HL-60 (cell line): ENCODE data around the gene UNC5C.

ENCODE experiments used
- DNase-seq, 2 experiments: peaks; one replicate each; pipeline ENCODE4 v3.0.0-alpha.2; 2010 to 2020; ENCODE audit warnings: low read depth in 1 of 2, low spot score in 1 of 2
- H3K27ac ChIP-seq: fragments of 250-450 bp; sonication (Bioruptor Pico); replicated peaks from 2 replicates; pipeline ENCODE4 v1.5.1; 2020; ENCODE audit warnings: mild to moderate bottlenecking, moderate library complexity
- H3K27me3 ChIP-seq: fragments of 250-450 bp; sonication (Bioruptor Pico); 2 replicates; pipeline ENCODE4 v1.5.1; 2021; ENCODE audit warnings: mild to moderate bottlenecking, moderate library complexity; ENCODE audit not compliant: insufficient read depth, poor library complexity, severe bottlenecking
- H3K4me3 ChIP-seq: replicated peaks from 2 replicates; pipeline ENCODE4 v1.5.1; 2011; ENCODE audit warnings: mild to moderate bottlenecking, control low read depth, low read length; ENCODE audit not compliant: insufficient read depth
- GABPA ChIP-seq: IDR thresholded peaks from 2 replicates; pipeline ENCODE4 v1.6.1; 2012; ENCODE audit warnings: low read depth
- POLR2AphosphoS5 ChIP-seq: IDR thresholded peaks from 2 replicates; pipeline ENCODE4 v1.6.1; 2012; ENCODE audit warnings: low read depth
- SPI1 ChIP-seq: IDR thresholded peaks from 2 replicates; pipeline ENCODE4 v1.6.1; 2012; ENCODE audit warnings: low read depth, mild to moderate bottlenecking, borderline replicate concordance
- TF ChIP-seq, protein P1 (sequence below): IDR thresholded peaks from one replicate; pipeline ENCODE4 v1.5.1; 2011; ENCODE audit warnings: low read length, control low read depth, inconsistent platforms; ENCODE audit not compliant: insufficient read depth
- TF ChIP-seq, protein P2 (sequence below): IDR thresholded peaks from 2 replicates; pipeline ENCODE4 v1.6.1; 2012; ENCODE audit warnings: low read depth; ENCODE audit not compliant: insufficient replicate concordance

The UNC5C gene

DNA sequence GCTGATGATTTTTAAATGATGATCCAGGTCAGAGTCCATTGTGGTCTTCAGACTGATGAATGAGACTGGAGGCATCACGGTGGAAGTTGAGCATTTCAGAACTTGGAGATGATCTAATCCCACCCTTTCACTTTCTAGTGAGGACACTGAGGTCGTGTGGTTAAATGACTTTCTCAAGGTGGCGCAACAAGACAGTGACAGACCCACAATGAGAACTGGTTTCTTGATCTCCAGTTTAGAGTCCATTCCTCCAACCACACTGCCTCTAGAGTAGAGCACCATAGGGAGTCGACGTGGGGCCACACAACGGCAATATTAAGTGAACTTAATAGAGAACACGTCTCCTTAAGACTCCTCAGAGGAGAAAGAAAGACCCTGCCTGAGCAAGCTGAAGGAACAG lies 381.0 kb downstream of the UNC5C start:
- Histone ChIP-seq H3K4me3 (no peak overlapping the region), H3K27ac (no peak overlapping the region), H3K27me3 (no peaks in the 10 kb centered on the region)
- no peak for DNase-seq
- TF ChIP-seq SPI1 (no peak), GABPA (no peak), POLR2AphosphoS5 (no peak)
- TF ChIP-seq, protein P1, sequence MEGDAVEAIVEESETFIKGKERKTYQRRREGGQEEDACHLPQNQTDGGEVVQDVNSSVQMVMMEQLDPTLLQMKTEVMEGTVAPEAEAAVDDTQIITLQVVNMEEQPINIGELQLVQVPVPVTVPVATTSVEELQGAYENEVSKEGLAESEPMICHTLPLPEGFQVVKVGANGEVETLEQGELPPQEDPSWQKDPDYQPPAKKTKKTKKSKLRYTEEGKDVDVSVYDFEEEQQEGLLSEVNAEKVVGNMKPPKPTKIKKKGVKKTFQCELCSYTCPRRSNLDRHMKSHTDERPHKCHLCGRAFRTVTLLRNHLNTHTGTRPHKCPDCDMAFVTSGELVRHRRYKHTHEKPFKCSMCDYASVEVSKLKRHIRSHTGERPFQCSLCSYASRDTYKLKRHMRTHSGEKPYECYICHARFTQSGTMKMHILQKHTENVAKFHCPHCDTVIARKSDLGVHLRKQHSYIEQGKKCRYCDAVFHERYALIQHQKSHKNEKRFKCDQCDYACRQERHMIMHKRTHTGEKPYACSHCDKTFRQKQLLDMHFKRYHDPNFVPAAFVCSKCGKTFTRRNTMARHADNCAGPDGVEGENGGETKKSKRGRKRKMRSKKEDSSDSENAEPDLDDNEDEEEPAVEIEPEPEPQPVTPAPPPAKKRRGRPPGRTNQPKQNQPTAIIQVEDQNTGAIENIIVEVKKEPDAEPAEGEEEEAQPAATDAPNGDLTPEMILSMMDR = no peak
- TF ChIP-seq, protein P2, sequence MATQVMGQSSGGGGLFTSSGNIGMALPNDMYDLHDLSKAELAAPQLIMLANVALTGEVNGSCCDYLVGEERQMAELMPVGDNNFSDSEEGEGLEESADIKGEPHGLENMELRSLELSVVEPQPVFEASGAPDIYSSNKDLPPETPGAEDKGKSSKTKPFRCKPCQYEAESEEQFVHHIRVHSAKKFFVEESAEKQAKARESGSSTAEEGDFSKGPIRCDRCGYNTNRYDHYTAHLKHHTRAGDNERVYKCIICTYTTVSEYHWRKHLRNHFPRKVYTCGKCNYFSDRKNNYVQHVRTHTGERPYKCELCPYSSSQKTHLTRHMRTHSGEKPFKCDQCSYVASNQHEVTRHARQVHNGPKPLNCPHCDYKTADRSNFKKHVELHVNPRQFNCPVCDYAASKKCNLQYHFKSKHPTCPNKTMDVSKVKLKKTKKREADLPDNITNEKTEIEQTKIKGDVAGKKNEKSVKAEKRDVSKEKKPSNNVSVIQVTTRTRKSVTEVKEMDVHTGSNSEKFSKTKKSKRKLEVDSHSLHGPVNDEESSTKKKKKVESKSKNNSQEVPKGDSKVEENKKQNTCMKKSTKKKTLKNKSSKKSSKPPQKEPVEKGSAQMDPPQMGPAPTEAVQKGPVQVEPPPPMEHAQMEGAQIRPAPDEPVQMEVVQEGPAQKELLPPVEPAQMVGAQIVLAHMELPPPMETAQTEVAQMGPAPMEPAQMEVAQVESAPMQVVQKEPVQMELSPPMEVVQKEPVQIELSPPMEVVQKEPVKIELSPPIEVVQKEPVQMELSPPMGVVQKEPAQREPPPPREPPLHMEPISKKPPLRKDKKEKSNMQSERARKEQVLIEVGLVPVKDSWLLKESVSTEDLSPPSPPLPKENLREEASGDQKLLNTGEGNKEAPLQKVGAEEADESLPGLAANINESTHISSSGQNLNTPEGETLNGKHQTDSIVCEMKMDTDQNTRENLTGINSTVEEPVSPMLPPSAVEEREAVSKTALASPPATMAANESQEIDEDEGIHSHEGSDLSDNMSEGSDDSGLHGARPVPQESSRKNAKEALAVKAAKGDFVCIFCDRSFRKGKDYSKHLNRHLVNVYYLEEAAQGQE = no peak

GRCh38 chr4:95165926-95166524 lies 382.7 kb downstream of the UNC5C start:
- TF ChIP-seq, protein P1 = peak; percentile 27
- TF ChIP-seq SPI1 = no peak
- Histone ChIP-seq H3K27me3 (no peaks in the 10 kb centered on the region), H3K27ac (no peak overlapping the region), H3K4me3 (no peak overlapping the region)
- peak; percentile 13 to 39 for DNase-seq

DNA sequence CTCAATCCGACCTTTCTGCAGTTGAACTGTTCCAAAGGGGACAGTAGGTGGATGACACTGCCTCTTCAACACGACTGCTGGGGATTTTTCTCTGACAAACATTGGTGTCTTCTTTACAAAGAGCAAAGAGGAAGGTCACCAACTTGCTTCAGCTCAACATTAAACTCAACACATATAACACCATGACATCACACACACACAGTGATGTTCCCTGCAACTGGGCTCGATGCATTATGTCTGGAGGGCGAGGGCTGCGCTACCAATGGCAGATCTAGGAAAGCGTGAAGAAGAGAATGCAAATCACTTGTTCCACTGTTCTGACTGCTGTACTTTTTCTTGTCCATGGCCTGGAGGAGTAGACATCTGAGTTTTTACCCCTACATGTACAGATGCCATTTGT lies 385.9 kb downstream of the UNC5C start:
- H3K27me3 ChIP-seq = no peaks in the 10 kb centered on the region
- TF ChIP-seq, protein P1 = no peak
- TF ChIP-seq GABPA = no peak
- no peak for TF ChIP-seq SPI1
- TF ChIP-seq, protein P2 = no peak
- TF ChIP-seq POLR2AphosphoS5 = no peak
- H3K27ac ChIP-seq = no peak overlapping the region
- no peak for DNase-seq
- no peak overlapping the region for H3K4me3 ChIP-seq

DNA sequence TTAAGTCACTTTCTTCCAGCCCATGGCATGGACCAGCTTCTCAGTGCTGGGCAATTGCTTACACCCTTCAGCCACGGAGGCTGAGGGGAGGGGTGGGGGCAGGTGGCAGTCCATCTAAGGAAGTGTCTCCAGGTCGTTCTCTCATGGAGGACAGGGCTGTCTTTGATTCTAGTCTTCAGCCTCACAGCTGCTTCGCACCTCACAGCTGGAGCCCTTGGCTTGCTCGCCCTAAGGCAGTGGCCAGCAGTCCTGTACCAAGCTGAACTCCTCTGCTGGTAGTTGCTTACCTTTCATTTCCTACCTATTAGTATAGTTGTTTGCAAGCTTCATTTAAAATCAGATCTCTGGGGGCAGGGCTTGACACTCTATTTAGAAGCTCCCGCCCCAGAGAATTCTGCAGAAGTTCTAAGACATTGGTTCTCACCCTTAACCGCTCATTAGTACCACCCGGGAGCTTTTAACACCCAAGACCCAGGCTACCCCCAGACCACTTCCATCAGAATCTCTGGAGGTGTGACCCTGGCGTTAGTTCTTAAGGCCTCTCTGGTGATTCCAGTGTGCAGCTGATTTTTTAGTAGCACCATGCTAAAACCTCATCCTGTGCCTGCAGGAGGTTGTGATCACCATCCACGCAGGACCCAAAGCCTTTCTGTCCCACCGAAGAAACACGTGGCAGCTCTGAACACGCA lies 386.8 kb downstream of the UNC5C start:
- TF ChIP-seq, protein P2 = no peak
- TF ChIP-seq POLR2AphosphoS5 (no peak), SPI1 (no peak), GABPA (no peak)
- TF ChIP-seq, protein P1 = no peak
- H3K4me3 ChIP-seq = no peak overlapping the region
- no peak for DNase-seq
- no peaks in the 10 kb centered on the region for H3K27me3 ChIP-seq
- no peak overlapping the region for H3K27ac ChIP-seq
